Suprapubic skin (tissue), 4 donors: ENCODE measurements around the gene ZNF335. TPM values are rescaled to one million over a fixed set of nuclear protein-coding genes. Genes with fewer than 3 reads are reported as not detected.

ENCODE experiments used
- DNase-seq, 2 donors: peaks; one replicate each; pipeline ENCODE4 v3.0.0-alpha.2; 2019; ENCODE audit warnings: low spot score in 2 of 2
- H3K27ac ChIP-seq: fragments of 200-600 bp; sonication (generic); one replicate; pipeline ENCODE4 v1.5.1; 2019
- H3K27me3 ChIP-seq: fragments of 200-600 bp; sonication (generic); one replicate; pipeline ENCODE4 v1.5.1; 2019
- H3K36me3 ChIP-seq: fragments of 200-600 bp; sonication (generic); one replicate; pipeline ENCODE4 v1.5.1; 2019
- H3K4me1 ChIP-seq: fragments of 200-600 bp; sonication (generic); one replicate; pipeline ENCODE4 v1.5.1; 2019
- H3K4me3 ChIP-seq: fragments of 200-600 bp; sonication (generic); one replicate; pipeline ENCODE4 v1.5.1; 2019; ENCODE audit warnings: mild to moderate bottlenecking
- H3K9me3 ChIP-seq: fragments of 200-600 bp; sonication (generic); one replicate; pipeline ENCODE4 v1.5.1; 2019
- CTCF ChIP-seq, 2 donors: fragments of 200-600 bp in 1 of 2; fragments of 450-650 bp in 1 of 2; sonication (generic) in 1 of 2; IDR thresholded peaks; one replicate each; pipeline ENCODE4 v1.5.1; 2016 to 2019; ENCODE audit warnings: antibody characterized with exemption in 2 of 2, mild to moderate bottlenecking in 1 of 2, moderate library complexity in 1 of 2
- EP300 ChIP-seq: sonication (generic); formaldehyde crosslinking; IDR thresholded peaks from one replicate; pipeline ENCODE4 v1.6.1; 2017; ENCODE audit warnings: antibody characterized with exemption
- POLR2A ChIP-seq, 2 donors: fragments of 450-650 bp; IDR thresholded peaks; one replicate each; pipeline ENCODE4 v1.6.1; 2017; ENCODE audit warnings: antibody characterized with exemption in 2 of 2, mild to moderate bottlenecking in 2 of 2, moderate library complexity in 2 of 2
- POLR2AphosphoS5 ChIP-seq, 3 donors: sonication (generic); formaldehyde crosslinking; IDR thresholded peaks; one replicate each; pipeline ENCODE4 v1.6.1; 2017; ENCODE audit warnings: antibody characterized with exemption in 3 of 3
- WGBS: methylation state at CpG from one replicate; pipeline ENCODE4 v1.1.5; 2018; 5-methylcytosine and 5-hydroxymethylcytosine counted together
- total RNA-seq, 4 donors: library from RNA; depleted of rRNA; stranded (reverse); fragments of >200 nt; gene quantifications; one replicate each; pipeline ENCODE4 v1.1.0, GENCODE V29; 2016

The ZNF335 gene
- total RNA-seq, 4 donors from 2014 or later, result 25.8 to 62.6 (median 35.1) TPM

- Histone ChIP-seq H3K4me3 (no peak overlapping the region), H3K36me3 (peaks cover 86% of the 10 kb centered on the region), H3K9me3 (no peaks in the 10 kb centered on the region), H3K27me3 (no peaks in the 10 kb centered on the region), H3K27ac (no peak overlapping the region), H3K4me1 (no peaks in the 10 kb centered on the region)
- DNase-seq, result no peak
- 81% methylated on average over 11 of the region's 13 CpGs for WGBS
- TF ChIP-seq POLR2A (IDR thresholded peaks at IDR 0.05) (no peak), EP300 (no peak), POLR2AphosphoS5 (IDR thresholded peaks at IDR 0.05) (no peak), CTCF (IDR thresholded peaks at IDR 0.05) (no peak)
These were observed 72.8 kb downstream of the ZNF335 start for GRCh38 chr20:45899046-45899835.

Other genes starting within 250 kb of the ZNF335 start
- gene SPINT4, start 249.9 kb downstream of the ZNF335 start, total RNA-seq, result not detected
- gene WFDC3, start 180.3 kb downstream of the ZNF335 start, total RNA-seq, result 10 to 100 TPM in 2 of 4 donors, 1 to 10 TPM in 2; 1.2 to 34.8 (median 17.6) TPM
- 10 to 100 TPM; 18.7 to 59.6 (median 30.5) TPM for gene DNTTIP1, start 180.2 kb downstream of the ZNF335 start, total RNA-seq
- 10 to 100 TPM in 3 of 4 donors, 1 to 10 TPM in 1; 9.0 to 25.4 (median 20.7) TPM for gene UBE2C, start 159.6 kb downstream of the ZNF335 start, total RNA-seq
- 1 to 10 TPM in 1 of 4 donors, under 1 TPM in 1, not detected in 2; 0.91 to 1.6 TPM for gene TNNC2, start 144.9 kb downstream of the ZNF335 start, total RNA-seq
- 100 to 1,000 TPM; 106 to 161 (median 143) TPM for gene SNX21, start 138.4 kb downstream of the ZNF335 start, total RNA-seq
- gene ACOT8, start 114.8 kb downstream of the ZNF335 start, total RNA-seq, result 10 to 100 TPM; 34.4 to 62.0 (median 44.3) TPM
- gene ZSWIM3, start 114.6 kb downstream of the ZNF335 start, total RNA-seq, result 1 to 10 TPM; 2.1 to 4.6 (median 3.6) TPM
- gene ZSWIM1, start 91.0 kb downstream of the ZNF335 start, total RNA-seq, result 10 to 100 TPM in 3 of 4 donors, 1 to 10 TPM in 1; 9.7 to 18.4 (median 15.0) TPM
- gene SPATA25, start 84.6 kb downstream of the ZNF335 start, total RNA-seq, result 10 to 100 TPM in 1 of 4 donors, 1 to 10 TPM in 2, not detected in 1; 1.9 to 12.9 (median 6.4) TPM
- gene NEURL2, start 81.0 kb downstream of the ZNF335 start, total RNA-seq, result 10 to 100 TPM in 1 of 4 donors, 1 to 10 TPM in 3; 4.2 to 11.5 (median 5.7) TPM
- gene CTSA, start 80.9 kb downstream of the ZNF335 start, total RNA-seq, result 100 to 1,000 TPM in 3 of 4 donors, 10 to 100 TPM in 1; 95.5 to 133 (median 120) TPM
- gene PLTP, start 60.0 kb downstream of the ZNF335 start, total RNA-seq, result 100 to 1,000 TPM in 1 of 4 donors, 10 to 100 TPM in 3; 49.2 to 138 (median 70.4) TPM
- gene PCIF1, start 37.5 kb downstream of the ZNF335 start, total RNA-seq, result 10 to 100 TPM; 37.2 to 70.3 (median 42.4) TPM
- 1 to 10 TPM in 2 of 4 donors, under 1 TPM in 2; 0.30 to 1.9 (median 0.96) TPM for gene MMP9, start 36.7 kb upstream of the ZNF335 start, total RNA-seq
- gene SLC12A5, start 57.0 kb upstream of the ZNF335 start, total RNA-seq, result under 1 TPM in 1 of 4 donors, not detected in 3; 0.40 TPM
- 10 to 100 TPM; 23.2 to 30.1 (median 25.2) TPM for gene NCOA5, start 117.8 kb upstream of the ZNF335 start, total RNA-seq
- 10 to 100 TPM; 12.9 to 30.6 (median 17.2) TPM for gene CD40, start 146.1 kb upstream of the ZNF335 start, total RNA-seq